GM18951 (cell line): ENCODE measurements around the gene TNFRSF6B.

Experiments
- POLR2A ChIP-seq: IDR thresholded peaks from 4 replicates; pipeline ENCODE4 v1.6.1; 2011; ENCODE audit warnings: mild to moderate bottlenecking; ENCODE audit not compliant: insufficient read length, insufficient read depth; ENCODE audit errors: extremely low read depth
- in situ Hi-C: fragments of 300-500 bp; cut with MboI; formaldehyde crosslinking; loops from one replicate; pipeline ENCODE4 v1.12.0; 2022; ENCODE audit warnings: low sequenced_read_pairs, mixed read lengths, inconsistent platforms; ENCODE audit not compliant: unreplicated experiment

Gene TNFRSF6B

DNA sequence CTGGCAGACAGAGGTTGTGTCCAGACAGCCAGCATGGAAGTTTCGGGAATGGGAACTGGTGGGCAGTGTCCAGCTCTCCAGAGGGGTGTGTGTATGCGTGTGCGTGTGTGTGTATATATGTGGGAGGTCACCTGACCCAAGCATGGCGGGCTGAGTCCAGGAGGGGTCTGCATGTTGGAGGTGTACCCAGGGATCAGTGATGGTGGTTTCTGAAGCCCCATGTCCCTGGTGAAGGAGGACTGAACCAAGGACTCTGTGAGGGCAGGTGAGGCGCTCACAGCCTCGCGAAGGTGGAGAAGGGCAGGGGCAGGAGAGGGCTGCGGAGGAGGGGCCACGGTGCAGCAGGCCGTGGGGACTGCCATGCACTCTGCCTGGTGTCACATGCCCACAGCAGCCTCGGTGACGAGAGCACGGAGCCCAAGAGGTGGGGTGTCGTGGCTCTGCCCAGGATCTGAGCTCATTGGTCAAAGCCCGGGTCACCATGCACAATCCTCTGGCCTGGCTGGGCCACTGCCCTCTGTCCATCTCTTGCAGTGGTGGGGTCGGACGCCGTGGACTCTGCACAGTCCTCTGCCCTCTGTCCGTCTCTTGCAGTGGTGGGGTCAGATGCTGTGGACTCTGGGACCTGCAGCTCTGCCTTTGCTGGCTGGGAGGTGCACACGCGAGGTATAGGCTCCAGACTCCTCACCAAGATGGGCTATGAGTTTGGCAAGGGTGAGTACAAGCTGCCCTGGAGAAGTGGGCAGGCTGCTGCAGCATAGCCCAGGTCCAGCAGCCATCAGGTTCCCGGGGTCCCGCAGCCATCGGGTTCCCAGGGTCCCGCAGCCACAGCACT is 37.9 kb downstream of the TNFRSF6B start:
- in situ Hi-C loops: no loop called here
- TF ChIP-seq POLR2A: no peak

- no peak for TF ChIP-seq POLR2A
- in situ Hi-C loops: no loop called here
These were observed 38.8 kb downstream of the TNFRSF6B start for GRCh38 chr20:63734946-63735858.

DNA sequence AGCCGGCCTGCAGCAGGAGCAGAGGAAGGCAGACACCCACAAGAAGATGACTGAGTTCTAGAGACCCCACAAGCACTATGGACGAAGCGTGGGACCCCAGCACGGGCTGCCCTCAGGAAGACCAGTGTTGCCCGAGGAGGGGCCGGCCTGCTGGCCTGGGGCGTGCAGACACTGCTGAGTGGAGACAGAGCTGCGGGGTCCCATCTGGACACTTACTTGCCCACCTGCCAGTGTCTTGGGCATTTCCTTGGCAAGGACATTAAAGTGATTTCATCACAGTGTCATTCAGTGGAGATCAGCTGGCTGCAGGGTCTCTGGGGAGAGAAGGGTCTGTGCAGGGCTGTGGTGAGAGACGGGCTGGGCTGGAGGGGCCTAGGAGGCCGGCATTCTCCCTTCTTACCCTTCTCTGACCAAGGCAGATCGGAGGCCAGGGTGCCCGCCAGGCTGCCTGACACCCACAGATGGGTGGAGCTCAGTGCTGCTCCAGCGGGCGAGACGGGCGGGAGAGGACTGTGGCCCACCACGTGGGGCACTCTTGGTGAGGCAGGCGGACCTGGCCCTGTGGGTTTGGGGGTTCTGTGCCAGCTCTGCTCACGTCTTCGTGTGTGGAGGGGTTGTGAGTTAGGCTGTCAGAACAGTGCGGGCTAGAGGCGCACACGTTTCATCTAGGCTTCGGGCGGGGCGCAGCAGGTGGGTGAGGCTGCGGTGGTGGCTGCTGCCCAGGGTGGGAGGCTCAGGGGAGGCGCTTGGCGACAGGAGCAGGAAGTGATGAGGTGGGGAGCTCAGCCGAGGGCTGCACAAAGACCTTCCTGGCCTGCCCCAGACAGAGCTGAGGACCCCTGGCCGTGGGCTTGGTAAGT is 39.6 kb downstream of the TNFRSF6B start, which contains the start of gene LIME1:
Gene LIME1 (plus strand): TSS at position 806 of the 860 bp plus-strand sequence. CDS start 886 bp downstream, outside the sequence.
- TF ChIP-seq POLR2A: peak; percentile 61

DNA sequence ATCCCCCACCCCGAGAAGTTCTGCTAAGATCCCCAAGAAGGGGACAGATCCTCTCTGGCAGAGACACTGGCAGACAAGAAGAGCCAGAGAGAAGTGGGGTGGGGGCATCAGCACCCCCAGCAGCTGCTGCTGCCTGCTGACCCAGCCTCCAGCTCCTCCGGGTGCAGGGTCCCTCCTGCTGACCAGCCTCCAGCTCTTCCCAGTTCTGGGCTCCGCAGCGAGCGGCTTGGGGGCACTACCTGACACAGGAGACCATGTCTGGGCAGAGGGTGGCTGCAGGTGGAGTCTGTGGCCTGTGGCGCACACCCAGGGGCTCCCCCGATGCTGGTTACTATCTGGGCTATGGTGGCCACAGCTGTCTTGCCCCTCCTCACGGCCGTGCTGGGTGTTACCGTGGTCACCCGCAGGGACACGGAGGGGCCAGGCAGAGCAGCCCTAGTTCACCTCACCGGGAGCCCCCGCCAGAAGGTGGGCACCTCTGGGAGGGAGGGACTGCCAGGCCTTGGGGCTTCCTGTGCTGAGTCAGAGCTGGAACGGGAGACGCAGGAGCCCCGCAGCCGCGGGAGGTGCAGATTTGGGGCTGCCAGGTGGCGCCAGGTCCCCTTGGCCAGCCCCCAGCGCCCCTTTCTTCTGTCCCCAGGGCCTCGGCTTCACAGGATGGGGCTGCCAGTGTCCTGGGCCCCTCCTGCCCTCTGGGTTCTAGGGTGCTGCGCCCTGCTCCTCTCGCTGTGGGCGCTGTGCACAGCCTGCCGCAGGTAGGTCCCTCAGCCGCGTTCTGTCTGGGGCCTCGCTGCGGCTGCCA is 40.6 kb downstream of the TNFRSF6B start:
- in situ Hi-C loops: no loop called here
- TF ChIP-seq POLR2A: peak; percentile 47

More for the DNA sequence above, 39.6 kb downstream of the TNFRSF6B start, which contains the start of gene LIME1:
- in situ Hi-C loops: no loop called here

- no peak for TF ChIP-seq POLR2A
- in situ Hi-C loops: no loop called here
These were observed 41.2 kb downstream of the TNFRSF6B start for GRCh38 chr20:63737695-63737944.

GRCh38 chr20:63737945-63738686 is 41.7 kb downstream of the TNFRSF6B start:
- TF ChIP-seq POLR2A: peak; percentile 47
- in situ Hi-C loops: no loop called here

DNA sequence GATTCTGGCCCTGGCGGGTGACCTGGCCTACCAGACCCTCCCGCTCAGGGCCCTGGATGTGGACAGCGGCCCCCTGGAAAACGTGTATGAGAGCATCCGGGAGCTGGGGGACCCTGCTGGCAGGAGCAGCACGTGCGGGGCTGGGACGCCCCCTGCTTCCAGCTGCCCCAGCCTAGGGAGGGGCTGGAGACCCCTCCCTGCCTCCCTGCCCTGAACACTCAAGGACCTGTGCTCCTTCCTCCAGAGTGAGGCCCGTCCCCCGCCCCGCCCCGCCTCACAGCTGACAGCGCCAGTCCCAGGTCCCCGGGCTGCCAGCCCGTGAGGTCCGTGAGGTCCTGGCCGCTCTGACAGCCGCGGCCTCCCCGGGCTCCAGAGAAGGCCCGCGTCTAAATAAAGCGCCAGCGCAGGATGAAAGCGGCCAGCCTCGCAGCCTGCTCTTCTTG is 42.3 kb downstream of the TNFRSF6B start:
- in situ Hi-C loops: no loop called here
- no peak for TF ChIP-seq POLR2A

DNA sequence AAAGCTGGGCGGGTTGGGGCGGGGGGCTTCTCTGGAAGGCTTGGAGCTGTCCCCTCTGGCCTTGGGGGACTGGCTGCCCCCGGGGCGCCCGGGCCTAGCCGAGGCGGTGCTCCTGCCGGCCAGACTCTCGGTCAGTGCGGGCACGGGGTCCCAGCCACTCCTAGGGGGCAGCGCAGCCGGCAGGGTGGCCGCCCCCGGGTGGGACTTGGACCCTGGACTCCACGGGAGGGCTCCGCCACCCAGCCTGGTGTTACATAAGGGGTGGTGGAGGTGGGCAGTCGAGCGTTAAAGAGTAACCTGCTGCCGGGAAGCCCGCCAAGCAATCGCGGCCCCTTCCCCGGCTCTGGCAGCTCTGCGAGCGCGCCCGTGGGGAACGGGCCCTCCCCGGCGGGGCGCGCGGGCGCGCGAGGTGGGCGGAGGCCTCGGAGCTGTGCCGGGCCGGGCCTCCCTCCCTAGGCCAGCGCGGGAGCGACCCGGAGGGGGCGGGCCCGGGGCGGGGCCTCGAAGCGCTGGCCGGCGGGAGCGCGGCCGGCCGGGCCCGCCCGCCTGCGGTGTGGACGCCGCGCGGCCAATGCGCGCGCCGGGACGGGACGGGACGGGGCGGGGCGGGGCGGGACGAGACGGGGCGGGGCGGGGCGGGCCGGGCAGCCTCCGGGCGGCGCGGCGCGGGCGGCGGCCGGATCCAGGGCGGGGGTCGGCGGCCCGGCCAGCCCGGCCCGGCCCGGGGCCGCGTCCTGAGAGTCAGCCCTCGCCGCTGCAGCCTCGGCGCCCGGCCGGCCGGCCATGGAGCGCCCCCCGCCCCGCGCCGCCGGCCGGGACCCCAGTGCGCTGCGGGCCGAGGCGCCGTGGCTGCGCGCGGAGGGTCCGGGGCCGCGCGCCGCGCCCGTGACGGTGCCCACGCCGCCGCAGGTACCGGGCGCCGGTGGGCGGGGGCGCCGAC is 42.9 kb downstream of the TNFRSF6B start, which contains the start of gene SLC2A4RG:
Gene SLC2A4RG (plus strand): TSS at position 647 of the 940 bp plus-strand sequence. CDS start 137 bp downstream, at position 784.
- TF ChIP-seq POLR2A: peak; percentile 35
- in situ Hi-C loops: no loop called here

DNA sequence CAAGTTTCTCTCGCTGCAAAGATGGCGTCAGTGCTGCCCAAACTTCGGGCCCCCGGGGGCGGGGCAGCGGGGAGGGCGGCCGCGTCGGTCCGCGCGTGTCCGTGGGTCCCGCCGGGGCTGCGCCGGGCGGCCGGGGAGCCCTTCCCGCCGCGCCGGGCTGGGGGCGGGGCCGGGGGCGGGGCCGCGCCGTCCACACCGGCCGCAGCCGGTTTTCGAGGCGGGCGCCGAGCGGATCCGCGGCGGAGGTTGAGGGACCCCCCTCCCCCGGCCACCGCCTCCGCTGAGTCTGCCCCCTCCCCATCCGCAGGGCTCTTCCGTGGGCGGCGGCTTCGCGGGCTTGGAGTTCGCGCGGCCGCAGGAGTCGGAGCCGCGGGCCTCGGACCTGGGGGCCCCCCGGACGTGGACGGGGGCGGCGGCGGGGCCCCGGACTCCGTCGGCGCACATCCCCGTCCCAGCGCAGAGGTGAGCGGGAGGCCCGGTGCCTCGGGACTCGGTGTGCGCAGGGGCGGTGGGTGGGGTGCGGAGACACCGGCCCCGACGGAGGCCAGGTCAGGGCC is 43.7 kb downstream of the TNFRSF6B start:
- TF ChIP-seq POLR2A: peak; percentile 3
- in situ Hi-C loops: no loop called here
